Activated CD8-positive, alpha-beta memory T cell treated with anti-CD3 and anti-CD28 coated beads for 48 hours (primary cell): Measurements from ENCODE around the gene CREB1.
"Not testable (repeated sequence)": the region's sequence is repeated elsewhere in the genome, so short reads cannot be mapped to it uniquely, and the experiment has no call there.

Source experiments
- DNase-seq, 3 experiments: peaks; one replicate each; pipeline ENCODE4 v3.0.0-alpha.2; 2020; ENCODE audit warnings: low read depth in 2 of 3, low spot score in 2 of 3

Gene CREB1

DNA sequence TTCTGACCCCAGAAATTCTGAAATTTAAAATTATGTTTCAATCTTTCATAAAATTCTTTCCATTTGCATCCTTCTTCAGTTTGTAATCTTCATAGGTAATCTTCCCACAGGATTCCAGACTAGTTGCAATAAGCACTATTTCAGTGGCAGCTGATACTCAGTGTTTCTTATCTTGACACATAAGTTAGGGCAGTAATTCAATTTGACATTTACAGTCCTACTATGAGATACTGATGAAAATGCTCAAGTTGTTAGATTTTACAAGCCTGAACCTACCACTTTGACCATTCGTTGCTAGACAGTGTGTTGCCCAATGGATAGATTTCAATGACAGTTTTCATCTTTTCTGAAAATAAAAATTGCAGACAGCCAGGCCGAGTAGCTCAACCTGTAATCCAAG, 85.1 kb downstream of the CREB1 start:
- no peak for DNase-seq

DNA sequence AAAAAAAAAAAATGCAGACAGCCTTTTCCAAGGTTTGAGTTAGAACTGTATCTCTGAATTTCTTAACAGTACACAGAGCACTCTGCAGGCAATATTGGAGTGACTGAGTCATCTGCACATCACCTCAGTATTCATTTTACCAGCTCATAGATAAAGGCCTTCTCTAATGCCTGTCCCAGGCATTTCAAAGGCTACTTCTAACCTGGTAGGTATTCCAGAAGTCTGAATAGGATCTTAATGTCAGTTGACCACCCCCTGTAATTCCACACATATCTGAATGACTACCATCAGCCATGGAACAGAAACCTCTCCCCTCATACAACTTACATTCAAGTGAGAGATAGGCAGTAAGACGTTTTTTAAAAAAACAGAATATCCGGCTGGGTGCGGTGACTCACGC, 86.4 kb downstream of the CREB1 start:
- DNase-seq = no peak

DNA sequence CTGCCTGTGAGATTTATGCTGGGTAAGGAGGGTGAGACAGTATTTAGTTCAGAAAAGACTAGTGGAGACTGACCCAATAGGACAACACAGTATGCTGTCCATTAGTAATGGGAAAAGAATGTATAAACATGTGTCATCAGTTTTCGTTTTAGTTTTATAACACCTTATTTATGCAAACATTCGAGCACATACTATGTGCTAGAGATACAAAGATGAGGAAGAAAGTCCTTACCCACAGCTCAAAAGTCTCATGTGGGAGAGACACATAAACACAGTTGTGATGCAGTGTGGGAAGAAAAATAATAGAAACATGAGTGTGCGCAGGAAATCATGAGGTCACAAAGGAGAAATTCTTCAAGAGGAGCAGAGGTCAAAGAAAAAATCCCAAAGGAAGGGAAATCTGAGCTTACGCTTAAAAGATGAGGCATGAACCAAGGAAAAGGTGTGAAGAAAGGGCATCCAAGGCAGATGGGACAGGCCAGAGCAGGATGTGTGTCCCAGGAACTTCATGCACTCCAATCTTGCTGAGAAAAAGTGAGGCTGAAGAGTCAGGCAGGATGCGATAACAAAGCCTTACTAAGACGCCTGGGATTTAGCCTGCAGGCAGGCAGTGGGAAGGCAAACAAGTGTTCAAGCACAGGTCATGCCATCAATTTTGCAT, 87.4 kb downstream of the CREB1 start:
- no peak for DNase-seq

DNA sequence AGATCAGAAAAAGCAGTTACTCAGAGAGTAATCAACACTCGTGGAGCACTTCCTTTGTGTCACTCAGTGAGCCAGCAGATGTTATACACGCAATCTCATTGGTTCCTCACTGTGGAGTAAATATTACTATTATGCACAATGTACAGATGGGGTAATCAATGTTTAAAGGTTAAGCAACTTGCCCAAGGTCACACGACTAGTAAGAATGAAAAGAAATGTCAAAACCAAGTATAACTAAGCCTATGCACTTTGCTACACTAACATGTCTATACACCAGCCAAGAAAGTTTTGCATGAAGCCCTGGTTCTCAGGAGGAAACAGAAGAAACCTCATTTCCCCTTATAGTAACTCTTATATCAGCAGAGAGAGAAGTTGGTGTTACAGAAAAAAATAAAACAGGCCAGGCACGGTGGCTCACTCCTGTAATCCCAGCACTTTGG, 90.0 kb downstream of the CREB1 start:
- no peak for DNase-seq

DNA sequence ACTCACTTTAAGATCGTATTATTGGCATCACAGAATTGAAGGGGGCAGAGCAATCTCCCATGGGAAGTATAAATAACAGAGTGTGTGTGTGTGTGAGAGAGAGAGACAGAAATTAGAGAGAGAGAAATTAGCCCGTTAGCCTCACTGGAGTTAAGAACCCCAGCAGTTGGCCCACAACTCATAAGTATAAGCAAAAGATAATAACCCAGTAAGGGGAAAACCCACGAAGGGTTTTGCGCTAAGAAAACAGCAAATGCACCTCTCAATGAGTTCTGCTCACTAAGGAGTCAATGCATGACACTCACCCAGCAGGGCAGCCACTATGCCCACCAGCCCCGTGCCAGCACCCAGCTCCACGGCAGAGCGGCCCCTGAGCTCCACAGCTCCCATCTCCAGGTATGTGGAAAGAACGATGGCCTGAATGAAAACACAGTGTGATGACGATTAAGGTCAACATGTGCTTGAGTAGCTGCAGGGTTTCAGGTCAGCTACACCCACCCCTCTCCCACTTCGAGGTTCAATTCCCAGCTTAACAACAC, 91.8 kb downstream of the CREB1 start:
- no peak for DNase-seq

DNA sequence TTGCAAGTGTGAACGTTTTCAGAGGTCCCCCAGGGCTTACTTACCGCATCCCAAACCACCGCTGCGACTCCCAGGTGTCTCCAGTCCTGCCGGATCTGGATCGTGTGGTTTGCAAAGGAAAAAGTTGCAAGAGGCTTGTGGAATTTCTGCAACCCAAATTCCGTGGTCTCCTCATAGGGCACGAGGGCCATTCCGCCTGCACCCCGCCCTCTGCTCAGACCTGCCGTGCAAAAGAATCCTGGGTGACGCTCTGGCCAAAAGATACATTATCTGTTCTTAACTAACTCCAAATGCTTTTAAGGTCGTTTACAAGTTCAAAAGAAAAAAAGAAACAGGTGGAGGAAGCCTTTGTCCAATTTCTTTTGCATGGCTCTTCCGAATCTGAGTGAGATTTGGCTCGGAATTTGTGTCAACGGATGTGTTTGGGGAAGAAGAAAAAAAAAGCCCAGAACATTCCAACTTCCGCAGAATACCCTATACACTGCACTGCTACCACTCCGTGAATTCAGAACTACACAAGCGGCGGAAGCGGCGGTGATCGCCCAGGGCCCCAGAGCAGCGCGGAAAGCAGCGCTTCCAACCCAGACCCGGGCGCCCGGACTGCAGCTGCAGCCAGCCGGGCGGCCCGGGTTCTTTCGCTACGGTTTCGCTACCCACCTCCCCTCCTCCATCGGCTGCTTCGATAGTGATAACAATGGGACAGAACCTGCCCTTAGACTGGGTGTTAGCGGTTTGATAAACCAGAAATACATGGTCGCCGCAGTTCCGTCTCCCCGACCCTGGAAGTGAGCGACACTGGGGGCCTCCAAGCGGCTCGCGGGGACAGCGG, 94.6 kb downstream of the CREB1 start:
- DNase-seq = peak in 1 of 3 experiments; percentile 19

DNA sequence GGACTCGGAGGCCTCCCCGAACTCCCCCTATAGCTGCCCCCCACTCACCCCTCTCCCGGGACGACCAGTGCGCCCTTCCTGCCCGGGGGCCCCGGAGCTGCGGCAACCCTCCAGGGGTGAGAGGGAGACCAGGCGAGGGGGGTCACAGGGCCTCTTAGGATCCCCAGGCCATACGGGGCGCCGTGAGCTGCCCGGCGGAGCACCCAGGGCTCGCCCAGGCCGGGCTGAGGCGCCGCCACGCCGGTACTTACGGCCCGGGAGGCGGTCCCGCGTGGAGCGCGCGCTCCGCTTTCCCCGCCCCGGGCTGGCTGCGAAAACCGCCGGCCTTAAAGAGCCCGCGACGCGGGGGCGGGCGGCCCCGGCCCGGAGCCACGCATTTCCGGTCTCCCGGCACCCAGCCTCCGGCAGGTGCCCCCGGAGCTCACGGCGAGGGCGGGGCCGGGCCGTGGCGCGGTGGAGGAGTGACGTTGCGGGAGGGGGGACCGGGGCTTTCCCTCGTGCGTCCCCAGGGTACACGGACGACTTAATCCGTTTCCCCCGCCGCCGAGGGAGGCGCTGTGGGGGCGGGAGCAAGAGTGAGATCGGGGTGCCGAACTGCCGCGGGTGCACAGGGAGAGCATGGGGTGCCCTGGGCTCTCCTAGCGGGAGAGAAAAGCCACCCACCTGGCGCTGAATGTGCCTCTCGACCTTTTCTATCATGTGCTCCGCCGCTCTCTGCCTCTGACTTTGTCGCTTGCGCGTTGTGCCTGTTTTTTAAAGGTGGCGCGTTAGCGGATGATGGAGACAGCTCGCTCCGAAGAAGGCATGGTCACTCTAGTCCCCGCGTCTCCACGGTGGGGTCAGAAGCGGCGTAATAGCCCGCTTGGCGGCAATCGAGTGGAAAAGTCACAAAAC, 95.5 kb downstream of the CREB1 start, which contains the start of gene METTL21A:
METTL21A (minus strand) TSS at position 381 of the 894 bp plus-strand sequence. CDS start 1,019 bp downstream, outside the sequence.
- peak; percentile 73 to 93 (median 77) for DNase-seq

DNA sequence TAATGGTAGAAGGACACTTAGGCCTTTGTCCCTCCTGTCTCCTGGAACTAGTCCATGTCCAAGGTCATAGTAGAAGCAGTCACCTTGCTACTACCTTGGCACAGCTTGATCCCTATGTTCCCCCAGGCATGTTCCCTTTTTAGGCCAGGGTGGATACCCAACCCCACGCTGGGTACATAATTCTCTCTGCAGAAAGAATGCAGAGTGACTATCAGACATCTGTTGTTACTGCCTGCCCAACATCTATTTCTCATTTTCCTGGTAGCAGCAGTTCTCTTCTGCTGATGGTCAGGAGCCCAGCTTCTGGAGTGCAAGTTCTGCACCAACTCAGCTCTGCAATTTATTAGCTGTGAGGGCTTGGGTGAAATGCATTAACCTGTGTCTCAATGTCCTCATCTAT, 99.8 kb downstream of the CREB1 start:
- no peak for DNase-seq

DNA sequence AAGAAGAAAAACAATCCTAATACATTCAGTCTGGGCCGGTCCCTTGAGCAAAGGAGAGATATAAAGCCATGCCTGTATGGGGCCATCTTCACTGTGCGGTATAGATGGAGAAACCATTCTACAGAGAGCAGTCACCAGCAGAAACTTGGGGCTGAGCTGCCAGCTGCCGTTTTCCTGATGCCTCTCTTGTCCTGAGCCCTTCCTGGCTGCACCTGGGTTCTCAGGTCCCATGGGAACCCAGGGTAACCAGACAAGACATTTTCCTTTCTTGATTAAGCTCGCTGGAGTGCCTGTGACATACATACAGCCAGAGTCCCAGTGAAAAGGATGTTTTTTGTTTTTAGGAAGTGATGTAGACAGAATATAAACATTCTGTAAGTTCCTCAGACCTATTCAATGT, 100.7 kb downstream of the CREB1 start:
- no peak for DNase-seq

DNA sequence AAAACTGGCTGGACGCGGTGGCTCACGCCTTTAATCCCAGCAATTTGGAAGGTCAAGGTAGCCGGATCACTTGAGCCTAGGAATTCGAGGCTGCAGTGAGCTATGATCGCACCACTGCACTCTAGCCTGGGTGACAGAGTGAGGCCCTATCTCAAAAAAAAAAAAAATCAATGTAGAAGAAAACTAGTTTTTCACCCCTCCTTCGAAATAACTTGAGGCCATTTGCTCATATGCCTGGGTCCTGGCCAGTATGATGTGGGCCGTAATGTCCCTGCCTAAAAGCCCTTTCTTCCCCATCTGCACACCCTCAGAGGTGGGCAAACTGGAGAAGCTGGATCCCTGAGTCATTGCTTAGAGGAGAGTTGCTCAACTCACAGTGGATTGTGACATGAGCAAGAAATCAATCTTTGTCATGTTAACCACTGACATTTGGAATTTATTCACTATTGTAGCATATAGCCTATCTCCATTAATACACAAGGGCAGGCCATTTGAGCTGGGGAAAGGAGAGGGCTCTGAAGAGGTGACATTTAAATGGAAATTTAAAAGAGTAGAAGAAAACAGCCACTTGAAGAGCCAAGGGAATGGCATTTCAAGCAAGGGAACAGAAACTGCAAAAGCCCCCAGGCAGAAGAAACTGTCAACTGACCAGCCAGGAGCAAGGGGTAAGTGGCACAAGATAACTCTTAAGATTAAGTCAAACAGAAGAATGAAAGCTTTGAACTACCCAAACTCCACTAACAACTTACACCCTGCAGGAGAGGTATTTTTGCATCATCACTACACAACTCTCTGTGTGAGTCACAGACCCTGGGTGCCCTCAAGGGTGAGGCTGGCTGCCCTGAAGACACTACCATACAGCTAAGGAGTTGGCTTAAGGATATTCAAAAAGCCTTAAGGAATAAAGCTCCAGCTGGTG, 103.1 kb downstream of the CREB1 start:
- no peak for DNase-seq

DNA sequence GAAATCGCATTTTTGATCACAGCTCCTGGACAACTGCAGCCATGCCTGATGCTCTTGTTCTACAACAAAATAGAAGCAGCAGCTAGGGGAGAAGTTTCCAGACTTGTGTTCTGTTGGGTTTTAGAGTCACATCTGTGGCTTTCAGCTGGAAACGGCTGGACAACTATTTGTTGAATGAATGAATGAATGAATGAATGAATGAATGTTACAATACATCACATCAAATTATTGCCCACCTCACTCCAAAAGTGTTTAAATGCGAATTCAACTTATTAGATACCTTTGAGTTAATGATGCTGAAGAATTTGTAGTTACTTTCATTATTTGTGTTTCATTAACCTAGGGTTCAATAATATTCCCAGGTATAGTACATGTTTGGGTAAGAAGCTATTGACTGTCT, 103.9 kb downstream of the CREB1 start:
- no peak for DNase-seq

DNA sequence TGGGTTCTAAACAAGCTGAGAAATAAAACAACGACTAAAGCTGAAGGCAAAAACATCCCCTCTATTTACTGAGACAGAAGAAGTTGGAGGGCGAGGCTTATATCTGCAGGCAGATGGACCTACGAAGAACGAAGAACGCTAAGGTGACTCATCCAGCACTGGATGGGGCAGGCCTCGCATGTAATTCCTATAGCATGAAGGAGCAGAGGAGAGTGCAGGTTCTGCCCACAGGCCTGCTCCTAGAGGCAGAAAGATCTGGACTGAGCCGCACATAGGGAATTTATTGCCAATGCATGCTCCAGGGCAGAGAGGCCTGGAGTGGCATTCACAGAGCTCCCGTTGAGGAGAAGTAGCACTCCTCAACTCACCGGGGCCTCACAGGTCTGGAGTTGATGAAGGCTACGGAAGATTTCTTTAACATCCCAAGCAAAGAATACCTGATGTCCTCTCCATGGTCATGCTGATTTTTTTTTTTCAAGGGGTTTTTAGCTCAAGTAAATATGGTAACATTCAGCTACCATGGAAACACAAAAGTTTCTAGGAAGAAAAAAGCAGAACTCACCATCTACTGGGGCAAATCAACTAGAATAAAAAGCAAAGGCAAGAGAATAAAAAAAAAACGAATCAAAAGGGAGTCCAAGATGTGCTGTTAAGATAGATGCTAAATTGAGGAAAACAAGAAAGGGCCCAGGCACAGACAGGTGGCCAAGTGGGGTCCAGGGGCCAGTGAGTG, 105.9 kb downstream of the CREB1 start:
- no peak for DNase-seq

DNA sequence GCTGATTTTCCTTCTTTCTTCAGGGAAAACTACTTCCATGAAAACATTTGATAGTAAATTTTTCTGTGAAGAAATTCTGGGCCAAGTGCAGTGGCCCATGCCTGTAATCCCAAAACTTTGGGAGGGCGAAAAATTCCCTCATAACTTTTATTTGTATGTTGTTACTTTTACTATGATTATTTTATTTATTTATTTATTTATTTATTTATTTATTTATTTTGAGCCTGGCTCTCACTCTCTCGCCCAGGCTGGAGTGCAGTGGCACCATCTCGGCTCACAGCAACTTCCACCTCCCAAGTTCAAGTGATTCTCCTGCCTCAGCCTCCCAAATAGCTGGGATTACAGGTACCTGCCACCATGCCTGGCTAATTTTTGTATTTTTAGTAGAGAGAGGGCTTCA, 109.5 kb downstream of the CREB1 start:
- DNase-seq = not testable (repeated sequence)

DNA sequence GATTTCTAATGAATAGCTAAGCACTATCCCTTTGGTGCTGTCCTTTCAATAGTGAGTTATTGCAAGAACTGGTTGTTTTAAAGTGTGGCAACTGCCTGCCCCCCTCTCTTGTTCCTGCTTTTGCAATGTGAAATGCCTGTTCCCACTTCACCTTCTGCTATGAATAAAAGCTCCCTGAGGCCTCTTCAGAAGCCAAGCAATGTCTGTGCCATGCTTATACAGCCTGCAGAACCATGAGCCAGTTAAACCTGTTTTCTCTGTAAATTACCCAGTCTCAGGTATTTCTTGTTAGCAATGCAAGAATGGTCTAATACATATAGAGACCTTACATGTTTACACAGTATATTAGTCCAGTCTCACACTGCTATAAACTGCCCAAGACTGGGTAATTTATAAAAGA, 110.4 kb downstream of the CREB1 start:
- DNase-seq = no peak

DNA sequence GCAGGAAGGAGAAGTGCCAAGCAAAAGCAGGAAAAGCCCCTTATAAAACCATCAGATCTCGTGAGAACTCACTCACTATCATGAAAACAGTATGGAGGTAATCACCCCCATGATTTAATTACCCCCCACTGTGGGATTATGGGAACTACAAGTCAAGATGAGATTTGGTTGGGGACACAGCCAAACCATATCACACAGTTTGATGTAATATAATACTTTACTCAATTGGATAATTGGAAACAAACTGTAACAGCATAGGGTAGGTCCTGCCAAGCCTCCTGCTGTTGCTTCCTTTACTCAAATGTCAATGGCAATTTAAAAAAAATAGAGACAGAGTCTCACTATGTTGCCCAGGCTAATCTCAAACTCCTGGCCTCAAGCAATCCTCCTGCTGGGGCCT, 110.9 kb downstream of the CREB1 start:
- no peak for DNase-seq

DNA sequence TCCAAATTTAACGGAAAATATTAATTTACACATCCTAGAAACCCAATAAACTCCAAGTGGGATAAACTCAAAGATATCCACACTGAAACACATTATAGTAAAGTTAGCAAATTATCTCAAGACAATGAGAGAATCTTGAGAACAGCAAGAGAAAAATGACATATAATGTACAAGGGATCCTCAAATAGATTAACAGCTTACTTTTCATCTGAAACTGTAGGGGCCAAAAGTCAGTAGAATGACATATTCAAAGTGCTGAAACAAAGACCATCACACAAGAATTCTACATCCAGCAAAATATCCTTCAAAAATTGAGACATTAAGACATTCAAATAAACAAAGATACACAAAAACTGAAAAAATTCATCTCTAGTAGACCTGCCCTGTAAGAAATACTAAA, 114.1 kb downstream of the CREB1 start:
- no peak for DNase-seq

DNA sequence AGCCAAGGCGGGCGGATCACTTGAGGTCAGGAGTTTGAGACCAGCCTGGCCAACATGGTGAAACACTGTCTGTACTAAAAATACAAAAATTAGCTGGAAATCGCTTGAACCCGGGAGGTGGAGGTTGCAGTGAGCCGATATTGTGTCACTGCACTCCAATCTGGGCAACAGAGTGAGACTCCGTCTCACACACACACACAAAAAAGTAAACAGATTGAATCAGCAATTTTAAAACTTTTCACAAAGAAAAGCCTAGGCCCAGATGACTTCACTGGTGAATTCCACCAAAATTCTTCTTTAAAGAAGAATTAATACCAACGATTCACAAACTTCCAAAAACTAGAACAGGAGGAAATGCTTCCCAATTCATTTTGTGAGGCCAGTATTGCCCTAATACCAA, 116.8 kb downstream of the CREB1 start:
- not testable (repeated sequence) for DNase-seq
